IPS-18a (cell line): ENCODE measurements around the gene YTHDC1.
"Not testable (repeated sequence)": the region's sequence is repeated elsewhere in the genome, so short reads cannot be mapped to it uniquely, and the experiment has no call there.

ENCODE experiments used
- H3K27ac ChIP-seq: one replicate; pipeline ENCODE4 v1.5.1; 2013; ENCODE audit warnings: low read length
- H3K27me3 ChIP-seq: one replicate; pipeline ENCODE4 v1.6.1; 2013; ENCODE audit warnings: mild to moderate bottlenecking, low read length; ENCODE audit not compliant: control insufficient read depth, insufficient read depth
- H3K36me3 ChIP-seq: one replicate; pipeline ENCODE4 v1.6.1; 2013; ENCODE audit warnings: low read depth, low read length; ENCODE audit not compliant: control insufficient read depth
- H3K4me1 ChIP-seq: one replicate; pipeline ENCODE4 v1.6.1; 2013; ENCODE audit warnings: low read depth, low read length; ENCODE audit not compliant: control insufficient read depth
- H3K4me3 ChIP-seq: one replicate; pipeline ENCODE4 v1.5.1; 2013; ENCODE audit warnings: low read length
- H3K9ac ChIP-seq: one replicate; pipeline ENCODE4 v1.6.1; 2013; ENCODE audit warnings: mild to moderate bottlenecking, low read length, moderate library complexity
- H3K9me3 ChIP-seq: one replicate; pipeline ENCODE4 v1.6.1; 2013; ENCODE audit warnings: low read depth, low read length; ENCODE audit not compliant: control insufficient read depth

Gene YTHDC1

DNA sequence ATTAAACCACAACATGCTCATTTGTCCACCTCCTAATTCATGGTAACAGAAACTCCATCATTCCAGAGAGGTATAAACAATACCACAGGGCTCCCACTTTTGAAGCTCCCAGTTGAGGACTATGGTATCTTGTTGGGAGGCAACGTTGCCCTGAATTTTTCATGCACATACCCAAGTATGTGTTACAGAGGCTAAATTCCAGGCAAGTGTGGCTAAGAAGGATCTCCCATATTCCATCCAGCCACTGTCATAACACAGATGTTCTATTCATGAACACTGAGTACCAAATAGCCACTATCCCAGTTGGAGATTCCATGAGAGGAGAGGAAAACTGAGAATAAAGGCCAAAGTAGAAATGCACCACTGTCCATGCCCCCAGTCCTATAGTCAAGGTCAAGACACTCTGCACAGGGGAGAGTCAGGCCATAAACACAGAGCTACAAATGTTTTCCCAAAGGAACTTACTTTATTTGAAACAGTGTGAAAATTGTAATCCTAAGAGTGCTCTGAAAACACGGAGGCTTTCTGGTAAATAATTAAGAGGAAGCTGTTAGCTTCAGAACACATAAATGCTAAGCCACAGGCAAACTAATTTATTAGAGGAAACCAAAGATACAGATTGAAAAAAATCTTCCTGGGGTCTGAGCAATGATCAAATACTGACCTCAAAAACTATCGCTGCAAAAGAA is 62.0 kb downstream of the YTHDC1 start:
- no peaks in the 10 kb centered on the region for H3K27me3 ChIP-seq

DNA sequence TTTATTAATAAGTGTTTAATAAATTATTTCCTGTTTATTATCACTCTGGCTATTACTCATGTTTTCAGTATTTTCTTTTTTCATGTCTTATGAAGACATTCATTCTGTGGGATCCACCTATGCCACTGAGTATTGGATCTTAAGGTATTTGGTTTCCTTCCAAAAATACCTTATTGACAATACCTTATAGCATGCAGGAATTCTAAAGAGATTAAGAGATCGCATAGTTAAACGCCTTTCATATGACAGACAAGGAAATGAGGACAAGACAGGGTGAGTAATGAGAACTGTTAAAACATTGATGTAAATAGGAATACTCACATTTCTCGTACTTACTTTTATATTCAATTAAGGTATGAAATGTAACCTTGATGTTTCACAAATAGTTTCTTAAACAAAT is 66.2 kb downstream of the YTHDC1 start:
- no peak overlapping the region for H3K4me3 ChIP-seq
- peaks cover 10% of the 10 kb centered on the region for H3K4me1 ChIP-seq
- H3K36me3 ChIP-seq: no peaks in the 10 kb centered on the region
- H3K9ac ChIP-seq: no peak overlapping the region
- H3K27ac ChIP-seq: no peak overlapping the region
- no peaks in the 10 kb centered on the region for H3K9me3 ChIP-seq
- no peaks in the 10 kb centered on the region for H3K27me3 ChIP-seq

More for the DNA sequence above, 62.0 kb downstream of the YTHDC1 start:
- H3K9me3 ChIP-seq: no peaks in the 10 kb centered on the region
- no peak overlapping the region for H3K27ac ChIP-seq
- H3K36me3 ChIP-seq: no peaks in the 10 kb centered on the region
- H3K4me1 ChIP-seq: peaks cover 10% of the 10 kb centered on the region
- H3K9ac ChIP-seq: no peak overlapping the region
- no peak overlapping the region for H3K4me3 ChIP-seq

DNA sequence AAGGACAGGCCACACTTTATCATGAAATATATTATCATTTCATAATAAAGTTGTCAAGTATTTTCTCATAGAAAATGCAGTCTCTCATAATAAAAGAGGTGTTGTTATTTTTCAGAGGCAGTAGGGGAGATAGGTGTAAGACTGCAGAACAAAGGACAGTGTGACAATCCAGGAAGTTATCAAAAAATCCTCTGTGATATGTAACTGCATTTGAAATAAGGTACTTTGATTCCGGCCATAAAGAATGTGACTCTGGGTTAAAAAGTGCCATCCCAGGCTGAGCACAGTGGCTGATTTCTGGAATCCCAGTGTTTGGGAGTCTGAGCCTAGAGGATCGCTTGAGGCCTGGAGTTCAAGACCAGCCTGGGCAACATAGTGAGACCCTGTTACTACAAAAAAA is 66.8 kb downstream of the YTHDC1 start:
- Histone ChIP-seq H3K4me3 (no peak overlapping the region), H3K27me3 (no peaks in the 10 kb centered on the region), H3K9ac (no peak overlapping the region), H3K27ac (no peak overlapping the region), H3K36me3 (no peaks in the 10 kb centered on the region), H3K9me3 (no peaks in the 10 kb centered on the region), H3K4me1 (peaks cover 4% of the 10 kb centered on the region)

DNA sequence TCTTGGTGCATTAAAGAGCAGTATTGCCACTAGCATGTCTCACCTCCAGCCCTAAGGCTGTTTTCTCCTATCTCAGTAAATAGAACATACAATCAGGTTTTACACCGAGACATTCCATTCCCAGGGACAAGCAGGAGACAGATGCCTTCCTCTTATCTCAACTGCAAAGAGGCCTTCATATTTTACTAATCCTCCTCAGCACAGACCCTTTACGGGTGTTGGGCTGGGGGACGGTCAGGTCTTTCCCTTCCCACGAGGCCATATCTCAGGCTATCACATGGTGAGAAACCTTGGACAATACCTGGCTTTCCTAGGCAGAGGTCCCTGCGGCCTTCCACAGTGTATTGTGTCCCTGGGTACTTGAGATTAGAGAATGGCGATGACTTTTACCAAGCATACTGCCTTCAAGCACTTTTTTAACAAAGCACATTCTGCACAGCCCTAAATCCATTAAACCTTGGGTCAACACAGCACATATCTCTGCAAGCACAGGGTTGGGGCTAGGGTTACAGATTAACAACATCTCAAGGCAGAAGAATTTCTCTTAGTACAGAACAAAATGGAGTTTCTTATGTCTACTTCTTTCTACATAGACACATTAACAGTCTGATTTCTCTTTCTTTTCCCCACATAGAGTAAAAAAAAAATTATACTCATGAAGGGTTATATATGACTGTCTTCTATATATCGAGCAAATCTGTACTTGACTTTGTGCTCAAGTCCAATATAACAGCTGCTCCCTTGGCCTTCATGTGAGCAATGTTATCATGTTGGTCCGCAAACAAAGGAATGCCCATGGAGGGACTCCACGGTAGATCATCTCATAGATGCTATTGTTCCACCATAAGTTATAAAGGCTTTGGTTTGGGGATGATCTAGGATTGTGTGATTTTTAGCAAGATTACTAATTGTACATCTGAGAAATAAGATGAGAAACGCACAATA is 67.8 kb downstream of the YTHDC1 start:
- not testable (repeated sequence) for H3K9me3 ChIP-seq, H3K4me1 ChIP-seq, H3K27ac ChIP-seq, H3K9ac ChIP-seq, H3K36me3 ChIP-seq, H3K4me3 ChIP-seq, H3K27me3 ChIP-seq

DNA sequence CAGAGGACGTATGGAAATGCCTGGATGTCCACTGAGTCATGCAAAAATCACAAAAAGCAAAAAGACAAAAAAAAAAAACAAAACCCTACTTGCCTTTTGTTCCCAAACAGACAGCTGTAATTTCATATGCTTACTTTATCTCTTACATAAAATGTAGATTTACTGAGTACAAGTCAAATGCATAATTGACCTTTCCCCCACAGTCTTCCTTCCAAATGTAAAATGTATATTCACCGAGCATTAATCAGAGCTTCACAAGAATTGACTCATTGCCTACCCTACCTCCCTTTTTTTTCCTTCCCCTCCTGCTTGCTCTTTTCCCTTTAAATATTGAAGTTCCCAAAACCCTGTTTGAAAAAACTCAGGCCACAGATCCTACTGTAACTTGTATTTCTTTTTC is 71.9 kb downstream of the YTHDC1 start:
- Histone ChIP-seq H3K9ac (no peak overlapping the region), H3K36me3 (no peaks in the 10 kb centered on the region), H3K27me3 (no peaks in the 10 kb centered on the region), H3K4me3 (no peak overlapping the region), H3K4me1 (peaks cover 15% of the 10 kb centered on the region), H3K27ac (no peak overlapping the region), H3K9me3 (no peaks in the 10 kb centered on the region)

DNA sequence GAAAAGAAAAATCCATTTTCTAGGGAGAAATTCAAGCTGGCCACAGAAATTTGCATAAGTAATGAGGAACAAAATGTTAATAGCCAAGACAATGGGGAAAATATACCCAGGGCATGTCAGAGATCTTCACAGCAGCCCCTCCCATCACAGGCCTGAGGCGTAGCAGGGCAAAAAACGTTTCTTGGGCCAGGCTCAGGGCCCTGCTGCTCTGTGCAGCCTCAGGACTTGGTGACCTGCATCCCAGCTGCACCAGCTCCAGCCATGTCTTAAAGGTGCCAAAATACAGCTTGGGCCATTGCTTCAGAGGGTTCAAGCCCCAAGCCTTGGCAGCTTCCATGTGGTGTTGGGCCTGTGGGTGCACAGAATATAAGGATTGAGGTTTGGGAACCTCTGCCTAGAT is 72.3 kb downstream of the YTHDC1 start:
- Histone ChIP-seq H3K27ac (no peak overlapping the region), H3K9me3 (no peaks in the 10 kb centered on the region)

DNA sequence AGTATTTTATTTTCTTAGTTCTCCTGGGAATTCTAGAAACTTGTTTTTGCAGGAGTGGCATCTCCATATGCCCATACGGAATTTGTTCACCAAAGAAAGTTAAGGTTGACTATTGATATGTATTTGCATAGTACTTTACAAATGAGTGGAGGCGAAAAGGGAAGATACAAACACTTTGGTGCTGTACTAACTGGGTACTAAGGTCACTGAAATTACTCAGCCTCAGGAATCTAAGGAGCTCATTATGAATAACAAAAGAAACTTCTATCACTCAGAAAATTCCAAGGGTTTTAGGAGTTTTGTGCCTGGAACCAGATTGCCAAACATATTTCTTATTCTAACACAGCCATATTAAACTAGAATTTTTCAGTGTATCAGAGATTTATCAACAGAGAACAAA is 77.0 kb downstream of the YTHDC1 start:
- H3K9ac ChIP-seq: no peak overlapping the region
- no peaks in the 10 kb centered on the region for H3K36me3 ChIP-seq
- peaks cover 16% of the 10 kb centered on the region for H3K9me3 ChIP-seq
- H3K27ac ChIP-seq: no peak overlapping the region
- H3K4me3 ChIP-seq: peak overlapping the region; percentile 46
- peaks cover 25% of the 10 kb centered on the region for H3K4me1 ChIP-seq
- H3K27me3 ChIP-seq: no peaks in the 10 kb centered on the region

More for the DNA sequence above, 72.3 kb downstream of the YTHDC1 start:
- H3K36me3 ChIP-seq: no peaks in the 10 kb centered on the region
- no peak overlapping the region for H3K9ac ChIP-seq
- peaks cover 19% of the 10 kb centered on the region for H3K4me1 ChIP-seq
- H3K4me3 ChIP-seq: no peak overlapping the region
- no peaks in the 10 kb centered on the region for H3K27me3 ChIP-seq

DNA sequence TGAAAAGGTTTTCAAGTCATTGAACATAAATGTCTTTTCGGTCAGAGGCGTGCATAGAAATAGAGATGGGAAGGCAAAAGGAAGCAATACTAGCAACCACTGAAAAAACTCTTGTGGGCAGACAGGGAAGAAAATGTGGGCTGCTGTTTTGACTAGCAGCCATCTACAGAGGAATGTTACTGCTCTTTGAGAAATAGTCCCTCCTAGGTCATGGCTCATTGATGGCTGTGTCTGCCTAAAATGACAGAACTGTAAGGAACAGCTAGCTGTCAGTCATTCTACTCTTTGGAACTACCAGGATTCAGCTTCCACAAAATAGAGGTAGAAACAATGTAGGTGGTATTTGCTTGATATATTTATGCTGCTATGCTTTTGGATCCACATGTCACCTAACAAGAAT is 77.5 kb downstream of the YTHDC1 start:
- peaks cover 16% of the 10 kb centered on the region for H3K9me3 ChIP-seq
- H3K36me3 ChIP-seq: no peaks in the 10 kb centered on the region
- H3K27ac ChIP-seq: peak overlapping the region; percentile 11
- no peaks in the 10 kb centered on the region for H3K27me3 ChIP-seq
- peaks cover 23% of the 10 kb centered on the region for H3K4me1 ChIP-seq
- H3K9ac ChIP-seq: peak overlapping the region; percentile 35
- peak overlapping the region; percentile 46 for H3K4me3 ChIP-seq

DNA sequence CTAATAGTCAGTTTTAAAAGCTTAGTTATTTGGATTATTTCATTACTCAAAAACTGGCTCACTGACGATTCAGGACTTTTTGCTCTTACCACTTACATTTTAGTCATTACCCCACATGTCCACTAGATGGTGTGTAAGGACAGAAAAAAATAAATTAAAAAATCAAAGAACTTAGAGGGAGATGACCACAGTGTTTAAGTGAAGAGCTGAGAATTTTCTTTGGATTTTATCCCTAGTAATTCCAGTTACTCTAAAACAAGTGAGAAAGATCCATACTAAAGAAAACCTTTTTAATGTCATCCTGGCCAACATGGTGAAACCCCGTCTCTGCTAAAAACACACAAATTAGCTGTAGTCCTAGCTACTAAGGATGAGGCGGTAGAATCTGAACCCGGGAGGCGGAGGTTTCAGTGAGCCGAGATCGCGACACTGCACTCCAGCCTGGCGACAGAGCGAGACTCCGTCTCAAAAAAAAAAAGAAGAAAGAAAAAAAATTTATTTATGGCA is 78.0 kb downstream of the YTHDC1 start:
- Histone ChIP-seq H3K36me3 (no peaks in the 10 kb centered on the region), H3K9me3 (peaks cover 16% of the 10 kb centered on the region), H3K27ac (no peak overlapping the region), H3K27me3 (no peaks in the 10 kb centered on the region), H3K4me1 (peaks cover 23% of the 10 kb centered on the region), H3K4me3 (peak overlapping the region; percentile 46), H3K9ac (peak overlapping the region; percentile 35)

DNA sequence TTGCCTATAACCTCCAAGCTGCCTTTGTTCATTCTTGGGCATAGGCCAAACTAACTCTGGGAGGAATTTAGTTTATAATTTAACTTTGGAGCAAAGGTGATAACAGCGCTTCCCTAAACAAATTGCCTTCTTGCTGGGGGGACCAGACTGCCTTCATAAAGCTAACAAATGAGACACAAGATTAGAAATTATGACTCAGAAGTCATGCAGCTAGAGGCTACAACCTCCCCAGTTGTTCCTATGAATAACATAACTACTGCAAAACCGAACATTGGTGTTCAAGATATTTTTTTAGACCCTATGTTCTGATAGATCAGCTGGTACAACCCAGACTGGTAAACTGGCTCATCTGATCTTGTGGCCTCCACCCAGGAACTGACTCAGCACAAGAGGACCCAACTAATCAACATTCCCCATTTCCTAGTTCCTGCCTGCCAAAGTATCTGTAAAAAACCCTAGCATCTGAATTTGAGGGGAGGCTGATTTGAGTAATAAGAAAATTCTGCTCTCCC is 82.4 kb downstream of the YTHDC1 start:
- no peak overlapping the region for H3K27ac ChIP-seq
- peaks cover 6% of the 10 kb centered on the region for H3K4me1 ChIP-seq
- H3K4me3 ChIP-seq: no peak overlapping the region
- H3K36me3 ChIP-seq: no peaks in the 10 kb centered on the region
- no peak overlapping the region for H3K9ac ChIP-seq
- peaks cover 19% of the 10 kb centered on the region for H3K9me3 ChIP-seq
- H3K27me3 ChIP-seq: no peaks in the 10 kb centered on the region

DNA sequence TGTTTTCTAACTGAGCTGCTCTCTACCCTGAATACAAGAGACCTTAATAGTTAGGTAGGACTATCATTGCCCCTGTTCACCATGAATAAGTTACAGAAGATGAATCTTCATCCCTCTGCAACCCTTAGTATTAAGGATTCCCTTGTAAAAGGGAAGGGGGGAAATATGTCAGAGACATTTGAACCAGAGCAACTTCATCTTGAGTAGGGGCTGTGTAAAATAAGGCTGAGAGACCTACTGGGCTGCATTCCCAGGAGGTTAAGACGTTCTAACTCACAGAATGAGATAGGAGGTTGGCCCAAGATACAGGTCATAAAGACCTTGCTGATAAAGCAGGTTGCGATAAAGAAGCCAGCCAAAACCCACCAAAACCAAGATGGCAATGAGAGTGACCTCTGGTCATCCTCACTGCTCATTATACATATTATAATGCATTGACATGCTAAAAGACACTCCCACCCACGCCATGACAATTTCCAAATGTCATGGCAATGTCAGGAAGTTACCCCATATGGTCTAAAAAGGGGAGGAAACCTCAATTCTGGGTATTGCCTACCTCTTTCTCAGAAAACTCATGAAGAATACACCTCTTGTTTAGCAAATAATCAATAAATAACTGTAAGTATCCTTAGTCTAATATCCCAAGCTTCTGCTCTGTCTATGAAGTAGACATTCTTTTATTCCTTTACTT is 84.9 kb downstream of the YTHDC1 start:
- peaks cover 8% of the 10 kb centered on the region for H3K9me3 ChIP-seq
- H3K4me3 ChIP-seq: no peak overlapping the region
- no peak overlapping the region for H3K27ac ChIP-seq
- H3K4me1 ChIP-seq: no peaks in the 10 kb centered on the region
- no peaks in the 10 kb centered on the region for H3K36me3 ChIP-seq
- H3K27me3 ChIP-seq: no peaks in the 10 kb centered on the region
- no peak overlapping the region for H3K9ac ChIP-seq
